ENCODE measurements around the gene ANKZF1.
A peak's percentile ranks its signal among the peaks of the same experiment; 100 is the strongest.

The ANKZF1 gene, protein sequence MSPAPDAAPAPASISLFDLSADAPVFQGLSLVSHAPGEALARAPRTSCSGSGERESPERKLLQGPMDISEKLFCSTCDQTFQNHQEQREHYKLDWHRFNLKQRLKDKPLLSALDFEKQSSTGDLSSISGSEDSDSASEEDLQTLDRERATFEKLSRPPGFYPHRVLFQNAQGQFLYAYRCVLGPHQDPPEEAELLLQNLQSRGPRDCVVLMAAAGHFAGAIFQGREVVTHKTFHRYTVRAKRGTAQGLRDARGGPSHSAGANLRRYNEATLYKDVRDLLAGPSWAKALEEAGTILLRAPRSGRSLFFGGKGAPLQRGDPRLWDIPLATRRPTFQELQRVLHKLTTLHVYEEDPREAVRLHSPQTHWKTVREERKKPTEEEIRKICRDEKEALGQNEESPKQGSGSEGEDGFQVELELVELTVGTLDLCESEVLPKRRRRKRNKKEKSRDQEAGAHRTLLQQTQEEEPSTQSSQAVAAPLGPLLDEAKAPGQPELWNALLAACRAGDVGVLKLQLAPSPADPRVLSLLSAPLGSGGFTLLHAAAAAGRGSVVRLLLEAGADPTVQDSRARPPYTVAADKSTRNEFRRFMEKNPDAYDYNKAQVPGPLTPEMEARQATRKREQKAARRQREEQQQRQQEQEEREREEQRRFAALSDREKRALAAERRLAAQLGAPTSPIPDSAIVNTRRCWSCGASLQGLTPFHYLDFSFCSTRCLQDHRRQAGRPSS

DNA sequence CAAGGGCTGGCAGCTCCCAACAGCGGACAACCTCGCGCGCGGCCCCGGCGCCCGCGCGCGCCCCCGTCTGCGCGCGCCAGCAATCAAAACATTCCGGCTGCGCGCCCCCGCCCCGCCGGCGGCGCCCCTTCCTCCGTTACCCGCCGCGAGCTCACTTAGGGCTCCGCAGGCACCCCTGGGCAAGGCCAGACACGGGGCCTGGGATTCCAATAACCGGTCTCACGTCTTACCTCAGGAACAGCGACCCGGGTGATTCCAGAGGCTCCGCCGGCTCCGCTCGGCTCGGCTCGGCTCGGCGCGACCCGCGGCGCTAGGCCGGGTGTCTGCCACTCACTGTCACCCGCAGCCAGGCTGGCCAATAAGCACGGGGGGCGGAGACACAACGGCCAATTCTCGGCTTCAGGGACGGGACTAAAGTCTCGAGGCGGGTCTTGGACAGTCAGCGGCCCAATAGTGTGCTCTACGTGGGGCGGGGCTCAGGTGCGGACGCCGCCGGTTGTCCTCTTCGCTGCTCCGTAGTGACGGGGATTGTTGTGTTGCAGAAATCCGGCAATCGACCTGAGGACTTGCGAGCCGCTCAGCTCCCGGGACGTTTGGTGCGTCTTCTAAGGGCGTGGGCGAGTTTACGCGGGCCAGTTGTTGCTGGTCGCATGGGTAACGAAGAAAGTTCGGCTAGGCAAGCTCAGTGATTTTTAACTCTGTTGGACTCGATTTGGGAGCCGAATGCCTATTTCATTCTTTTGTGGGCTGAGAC is at the start of gene ANKZF1, which contains the start of gene ATG9A:
Gene ANKZF1 (plus strand): TSS at position 502 of the 754 bp plus-strand sequence. CDS start 452 bp downstream, outside the sequence.
Gene ATG9A (minus strand): TSS at position 332 of the 754 bp plus-strand sequence. CDS start 1,612 bp downstream, outside the sequence.
- peak within 1 kb of the TSS; percentile 87 to 99 for H3K4me3 ChIP-seq (ENCODE audit: low read length in 2 of 2)
- no peaks in the 10 kb centered on the region for H3K27me3 ChIP-seq (ENCODE audit: control insufficient read depth in 2 of 2, insufficient read depth in 2 of 2, low read length in 2 of 2)
- peaks cover 39 to 50% of the 10 kb centered on the region in 2 donors for H3K36me3 ChIP-seq (ENCODE audit: control insufficient read depth in 2 of 2, insufficient read depth in 2 of 2, low read length in 2 of 2)
- H3K9me3 ChIP-seq (ENCODE audit: control insufficient read depth in 2 of 2, low read length in 2 of 2) = no peaks in the 10 kb centered on the region
- H3K27ac ChIP-seq (ENCODE audit: low read depth in 2 of 2, low read length in 2 of 2) = peak within 1 kb of the TSS; percentile 92 to 96
- peaks cover 18 to 25% of the 10 kb centered on the region in 2 donors for H3K4me1 ChIP-seq (ENCODE audit: control insufficient read depth in 2 of 2, insufficient read depth in 2 of 2, low read length in 2 of 2)
- H3K9ac ChIP-seq (ENCODE audit: low read depth in 1 of 2, low read length in 2 of 2) = peak within 1 kb of the TSS; percentile 93 to 95

DNA sequence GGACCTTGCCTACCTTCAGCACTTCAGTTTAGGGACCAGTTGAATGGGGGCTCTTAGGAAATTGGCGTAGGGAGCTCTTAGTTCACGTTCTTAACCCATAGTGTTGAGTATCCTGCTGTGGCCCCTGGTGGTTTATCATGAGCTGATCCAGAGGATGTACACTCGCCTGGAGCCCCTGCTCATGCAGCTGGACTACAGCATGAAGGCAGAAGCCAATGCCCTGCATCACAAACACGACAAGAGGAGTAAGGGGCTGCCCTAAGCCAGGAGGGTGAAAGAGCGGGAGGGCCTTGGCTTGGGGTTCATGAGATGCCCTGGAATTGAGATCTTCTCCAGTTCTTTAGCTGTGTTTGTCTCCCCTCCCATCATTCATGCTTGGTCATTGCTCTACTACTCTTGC is 48.6 kb upstream of the ANKZF1 start:
- Histone ChIP-seq H3K4me1 (ENCODE audit: control insufficient read depth in 2 of 2, insufficient read depth in 2 of 2, low read length in 2 of 2) (peaks cover 25 to 32% of the 10 kb centered on the region in 2 donors), H3K27ac (ENCODE audit: low read depth in 2 of 2, low read length in 2 of 2) (no peak overlapping the region), H3K36me3 (ENCODE audit: control insufficient read depth in 2 of 2, insufficient read depth in 2 of 2, low read length in 2 of 2) (peaks cover 45 to 50% of the 10 kb centered on the region in 2 donors), H3K9ac (ENCODE audit: low read depth in 1 of 2, low read length in 2 of 2) (no peak overlapping the region), H3K4me3 (ENCODE audit: low read length in 2 of 2) (no peak overlapping the region), H3K27me3 (ENCODE audit: control insufficient read depth in 2 of 2, insufficient read depth in 2 of 2, low read length in 2 of 2) (no peaks in the 10 kb centered on the region), H3K9me3 (ENCODE audit: control insufficient read depth in 2 of 2, low read length in 2 of 2) (no peaks in the 10 kb centered on the region)

DNA sequence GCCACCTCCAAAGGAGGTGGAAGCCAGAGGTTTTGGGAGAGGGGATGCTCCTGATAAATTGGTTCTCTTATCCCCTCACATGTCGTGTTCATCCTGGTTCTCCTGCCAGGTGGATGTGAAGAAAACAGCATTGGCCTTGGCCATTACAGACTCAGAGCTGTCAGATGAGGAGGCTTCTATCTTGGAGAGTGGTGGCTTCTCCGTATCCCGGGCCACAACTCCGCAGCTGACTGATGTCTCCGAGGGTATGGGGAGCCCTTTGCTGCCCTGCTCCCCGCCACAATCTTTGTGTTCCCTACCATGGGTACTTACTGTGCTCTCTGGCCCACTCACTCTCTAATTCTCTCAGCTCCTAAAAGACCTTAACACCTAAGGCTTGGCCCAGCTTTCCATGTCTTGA is 48.1 kb upstream of the ANKZF1 start:
- peaks cover 24 to 29% of the 10 kb centered on the region in 2 donors for H3K4me1 ChIP-seq (ENCODE audit: control insufficient read depth in 2 of 2, insufficient read depth in 2 of 2, low read length in 2 of 2)
- no peak overlapping the region for H3K4me3 ChIP-seq (ENCODE audit: low read length in 2 of 2)
- no peaks in the 10 kb centered on the region for H3K9me3 ChIP-seq (ENCODE audit: control insufficient read depth in 2 of 2, low read length in 2 of 2)
- peaks cover 45 to 50% of the 10 kb centered on the region in 2 donors for H3K36me3 ChIP-seq (ENCODE audit: control insufficient read depth in 2 of 2, insufficient read depth in 2 of 2, low read length in 2 of 2)
- no peak overlapping the region for H3K27ac ChIP-seq (ENCODE audit: low read depth in 2 of 2, low read length in 2 of 2)
- H3K9ac ChIP-seq (ENCODE audit: low read depth in 1 of 2, low read length in 2 of 2) = no peak overlapping the region
- no peaks in the 10 kb centered on the region for H3K27me3 ChIP-seq (ENCODE audit: control insufficient read depth in 2 of 2, insufficient read depth in 2 of 2, low read length in 2 of 2)

DNA sequence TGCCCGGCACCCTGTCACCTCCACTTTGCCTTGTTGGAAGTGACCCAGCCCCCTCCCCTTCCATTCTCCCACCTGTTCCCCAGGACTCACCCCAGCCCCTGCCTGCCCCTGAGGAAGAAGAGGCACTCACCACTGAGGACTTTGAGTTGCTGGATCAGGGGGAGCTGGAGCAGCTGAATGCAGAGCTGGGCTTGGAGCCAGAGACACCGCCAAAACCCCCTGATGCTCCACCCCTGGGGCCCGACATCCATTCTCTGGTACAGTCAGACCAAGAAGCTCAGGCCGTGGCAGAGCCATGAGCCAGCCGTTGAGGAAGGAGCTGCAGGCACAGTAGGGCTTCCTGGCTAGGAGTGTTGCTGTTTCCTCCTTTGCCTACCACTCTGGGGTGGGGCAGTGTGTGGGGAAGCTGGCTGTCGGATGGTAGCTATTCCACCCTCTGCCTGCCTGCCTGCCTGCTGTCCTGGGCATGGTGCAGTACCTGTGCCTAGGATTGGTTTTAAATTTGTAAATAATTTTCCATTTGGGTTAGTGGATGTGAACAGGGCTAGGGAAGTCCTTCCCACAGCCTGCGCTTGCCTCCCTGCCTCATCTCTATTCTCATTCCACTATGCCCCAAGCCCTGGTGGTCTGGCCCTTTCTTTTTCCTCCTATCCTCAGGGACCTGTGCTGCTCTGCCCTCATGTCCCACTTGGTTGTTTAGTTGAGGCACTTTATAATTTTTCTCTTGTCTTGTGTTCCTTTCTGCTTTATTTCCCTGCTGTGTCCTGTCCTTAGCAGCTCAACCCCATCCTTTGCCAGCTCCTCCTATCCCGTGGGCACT is 47.1 kb upstream of the ANKZF1 start:
- H3K27me3 ChIP-seq (ENCODE audit: control insufficient read depth in 2 of 2, insufficient read depth in 2 of 2, low read length in 2 of 2) = no peaks in the 10 kb centered on the region
- H3K36me3 ChIP-seq (ENCODE audit: control insufficient read depth in 2 of 2, insufficient read depth in 2 of 2, low read length in 2 of 2) = peaks cover 45 to 50% of the 10 kb centered on the region in 2 donors
- H3K9ac ChIP-seq (ENCODE audit: low read depth in 1 of 2, low read length in 2 of 2) = peak overlapping the region; percentile 10 to 42
- H3K27ac ChIP-seq (ENCODE audit: low read depth in 2 of 2, low read length in 2 of 2) = peak overlapping the region; percentile 81 to 83
- H3K9me3 ChIP-seq (ENCODE audit: control insufficient read depth in 2 of 2, low read length in 2 of 2) = no peaks in the 10 kb centered on the region
- peaks cover 24 to 29% of the 10 kb centered on the region in 2 donors for H3K4me1 ChIP-seq (ENCODE audit: control insufficient read depth in 2 of 2, insufficient read depth in 2 of 2, low read length in 2 of 2)
- H3K4me3 ChIP-seq (ENCODE audit: low read length in 2 of 2) = peak overlapping the region in 1 of 2 donors; percentile 26

DNA sequence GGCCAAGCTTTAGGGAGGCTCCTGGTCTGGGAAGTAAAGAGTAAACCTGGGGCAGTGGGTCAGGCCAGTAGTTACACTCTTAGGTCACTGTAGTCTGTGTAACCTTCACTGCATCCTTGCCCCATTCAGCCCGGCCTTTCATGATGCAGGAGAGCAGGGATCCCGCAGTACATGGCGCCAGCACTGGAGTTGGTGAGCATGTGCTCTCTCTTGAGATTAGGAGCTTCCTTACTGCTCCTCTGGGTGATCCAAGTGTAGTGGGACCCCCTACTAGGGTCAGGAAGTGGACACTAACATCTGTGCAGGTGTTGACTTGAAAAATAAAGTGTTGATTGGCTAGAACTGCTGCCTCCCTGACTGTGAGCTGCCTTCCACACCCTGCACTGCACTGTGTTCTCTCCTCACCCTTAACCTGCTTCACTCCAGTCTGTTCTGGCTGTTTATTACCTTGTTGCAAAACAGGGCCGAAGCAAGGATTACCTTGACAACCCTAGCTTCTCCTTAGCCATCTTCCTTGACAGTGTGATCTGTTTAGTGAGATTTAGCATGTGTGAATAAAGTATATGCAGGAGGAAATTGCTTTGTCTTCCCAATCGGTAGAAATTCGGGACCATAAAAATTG is 46.3 kb upstream of the ANKZF1 start:
- Histone ChIP-seq H3K27ac (ENCODE audit: low read depth in 2 of 2, low read length in 2 of 2) (peak overlapping the region; percentile 81 to 83), H3K4me1 (ENCODE audit: control insufficient read depth in 2 of 2, insufficient read depth in 2 of 2, low read length in 2 of 2) (peaks cover 24 to 29% of the 10 kb centered on the region in 2 donors), H3K9me3 (ENCODE audit: control insufficient read depth in 2 of 2, low read length in 2 of 2) (no peaks in the 10 kb centered on the region), H3K9ac (ENCODE audit: low read depth in 1 of 2, low read length in 2 of 2) (peak overlapping the region; percentile 26 to 31), H3K36me3 (ENCODE audit: control insufficient read depth in 2 of 2, insufficient read depth in 2 of 2, low read length in 2 of 2) (peaks cover 45 to 50% of the 10 kb centered on the region in 2 donors), H3K4me3 (ENCODE audit: low read length in 2 of 2) (peak overlapping the region in 1 of 2 donors; percentile 26), H3K27me3 (ENCODE audit: control insufficient read depth in 2 of 2, insufficient read depth in 2 of 2, low read length in 2 of 2) (no peaks in the 10 kb centered on the region)

DNA sequence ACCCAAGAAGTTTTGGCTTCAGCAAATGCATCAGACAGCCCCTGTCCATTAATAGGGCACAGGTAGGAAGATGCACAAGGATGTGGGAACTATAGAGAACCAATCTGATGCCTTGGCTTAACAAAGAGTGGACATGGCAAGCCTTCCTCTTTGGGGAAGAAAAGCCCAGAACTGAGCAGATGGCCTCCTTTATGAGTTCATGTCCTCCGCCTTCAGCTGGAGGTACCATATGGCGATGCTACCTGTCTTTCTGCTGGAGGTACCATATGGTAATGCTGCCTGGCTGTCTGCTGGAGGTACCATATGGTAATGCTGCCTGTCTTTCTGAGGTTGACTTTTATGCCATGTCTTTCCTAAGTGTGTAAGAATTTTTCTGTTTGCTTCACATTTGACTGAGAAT is 45.5 kb upstream of the ANKZF1 start:
- Histone ChIP-seq H3K27ac (ENCODE audit: low read depth in 2 of 2, low read length in 2 of 2) (peak overlapping the region; percentile 81 to 83), H3K9me3 (ENCODE audit: control insufficient read depth in 2 of 2, low read length in 2 of 2) (no peaks in the 10 kb centered on the region), H3K36me3 (ENCODE audit: control insufficient read depth in 2 of 2, insufficient read depth in 2 of 2, low read length in 2 of 2) (peaks cover 45 to 50% of the 10 kb centered on the region in 2 donors), H3K9ac (ENCODE audit: low read depth in 1 of 2, low read length in 2 of 2) (no peak overlapping the region), H3K4me1 (ENCODE audit: control insufficient read depth in 2 of 2, insufficient read depth in 2 of 2, low read length in 2 of 2) (peaks cover 19 to 23% of the 10 kb centered on the region in 2 donors), H3K4me3 (ENCODE audit: low read length in 2 of 2) (no peak overlapping the region), H3K27me3 (ENCODE audit: control insufficient read depth in 2 of 2, insufficient read depth in 2 of 2, low read length in 2 of 2) (no peaks in the 10 kb centered on the region)

DNA sequence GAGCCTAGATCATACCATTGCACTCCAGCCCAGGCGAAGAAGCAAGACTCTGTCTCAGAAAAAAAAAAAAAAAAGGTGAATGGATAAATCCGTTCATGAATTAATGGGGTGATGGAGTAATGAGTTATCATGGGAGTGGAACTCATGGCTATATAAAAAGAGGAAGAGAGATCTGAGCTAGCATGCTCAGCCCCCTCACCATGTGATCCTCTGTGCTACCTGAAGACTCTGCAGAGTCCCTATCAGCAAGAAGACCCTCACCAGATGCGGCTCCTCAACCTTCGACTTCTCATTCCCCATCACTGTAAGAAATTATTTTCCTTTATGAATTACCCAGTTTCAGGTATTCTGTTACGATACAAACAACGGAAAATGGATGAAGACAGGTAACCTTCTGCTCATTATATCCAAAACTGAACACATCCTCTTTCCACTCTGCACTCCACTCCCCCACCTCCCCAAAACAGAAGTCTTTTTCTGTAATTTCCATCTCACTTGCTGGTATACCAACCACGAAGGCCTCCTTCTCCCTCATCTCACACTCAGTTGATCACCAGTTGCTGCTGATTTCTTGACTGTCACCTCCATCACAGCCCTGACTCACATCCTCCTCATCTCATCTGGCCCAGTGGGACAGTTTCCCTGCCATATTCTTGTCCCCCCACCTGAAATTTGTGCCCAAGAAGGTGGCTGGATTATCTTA is 42.7 kb upstream of the ANKZF1 start:
- Histone ChIP-seq H3K36me3 (ENCODE audit: control insufficient read depth in 2 of 2, insufficient read depth in 2 of 2, low read length in 2 of 2) (peaks cover 25 to 26% of the 10 kb centered on the region in 2 donors), H3K9ac (ENCODE audit: low read depth in 1 of 2, low read length in 2 of 2) (no peak overlapping the region), H3K27ac (ENCODE audit: low read depth in 2 of 2, low read length in 2 of 2) (no peak overlapping the region), H3K9me3 (ENCODE audit: control insufficient read depth in 2 of 2, low read length in 2 of 2) (no peaks in the 10 kb centered on the region), H3K4me1 (ENCODE audit: control insufficient read depth in 2 of 2, insufficient read depth in 2 of 2, low read length in 2 of 2) (peaks cover 12 to 19% of the 10 kb centered on the region in 2 donors), H3K27me3 (ENCODE audit: control insufficient read depth in 2 of 2, insufficient read depth in 2 of 2, low read length in 2 of 2) (no peaks in the 10 kb centered on the region), H3K4me3 (ENCODE audit: low read length in 2 of 2) (no peak overlapping the region)

DNA sequence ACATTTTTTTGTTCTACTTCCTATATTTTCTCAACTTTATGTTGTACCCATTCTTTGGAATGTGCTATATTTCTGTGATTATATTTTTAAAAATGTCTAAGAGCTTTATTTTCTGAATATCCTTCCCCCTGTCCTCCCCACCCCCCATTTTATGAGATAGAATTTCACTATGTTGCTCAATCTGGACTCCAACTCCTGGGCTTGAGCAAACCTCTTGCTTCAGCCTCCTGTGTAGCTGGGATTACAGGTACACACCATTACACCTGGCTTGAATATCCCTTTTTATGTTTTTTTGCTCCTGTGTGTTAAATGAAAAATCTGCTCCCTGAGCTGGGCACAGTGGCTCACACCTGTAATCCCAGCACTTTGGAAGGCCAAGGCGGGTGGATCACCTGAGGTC is 32.2 kb upstream of the ANKZF1 start:
- Histone ChIP-seq H3K36me3 (ENCODE audit: control insufficient read depth in 2 of 2, insufficient read depth in 2 of 2, low read length in 2 of 2) (no peaks in the 10 kb centered on the region), H3K4me1 (ENCODE audit: control insufficient read depth in 2 of 2, insufficient read depth in 2 of 2, low read length in 2 of 2) (no peaks in the 10 kb centered on the region), H3K9me3 (ENCODE audit: control insufficient read depth in 2 of 2, low read length in 2 of 2) (no peaks in the 10 kb centered on the region), H3K4me3 (ENCODE audit: low read length in 2 of 2) (no peak overlapping the region), H3K27ac (ENCODE audit: low read depth in 2 of 2, low read length in 2 of 2) (no peak overlapping the region), H3K9ac (ENCODE audit: low read depth in 1 of 2, low read length in 2 of 2) (no peak overlapping the region), H3K27me3 (ENCODE audit: control insufficient read depth in 2 of 2, insufficient read depth in 2 of 2, low read length in 2 of 2) (no peaks in the 10 kb centered on the region)

Data from mucosa of rectum (tissue), 2 donors.